K562 treated with DMSO at 1 percent for 4 hours (cell line): ENCODE results near the gene INO80C. TPM values are rescaled to one million over a fixed set of nuclear protein-coding genes. Genes with fewer than 3 reads are reported as not detected.

ENCODE experiments used
- total RNA-seq: library from RNA; unstranded; fragments of 300-600 nt; gene quantifications from 2 replicates; pipeline ENCODE4 v1.2.3, GENCODE V29; 2022; ENCODE audit not compliant: insufficient read depth

The INO80C gene, protein sequence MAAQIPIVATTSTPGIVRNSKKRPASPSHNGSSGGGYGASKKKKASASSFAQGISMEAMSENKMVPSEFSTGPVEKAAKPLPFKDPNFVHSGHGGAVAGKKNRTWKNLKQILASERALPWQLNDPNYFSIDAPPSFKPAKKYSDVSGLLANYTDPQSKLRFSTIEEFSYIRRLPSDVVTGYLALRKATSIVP
- 22.4 and 24.6 TPM in 2 replicates for total RNA-seq

DNA sequence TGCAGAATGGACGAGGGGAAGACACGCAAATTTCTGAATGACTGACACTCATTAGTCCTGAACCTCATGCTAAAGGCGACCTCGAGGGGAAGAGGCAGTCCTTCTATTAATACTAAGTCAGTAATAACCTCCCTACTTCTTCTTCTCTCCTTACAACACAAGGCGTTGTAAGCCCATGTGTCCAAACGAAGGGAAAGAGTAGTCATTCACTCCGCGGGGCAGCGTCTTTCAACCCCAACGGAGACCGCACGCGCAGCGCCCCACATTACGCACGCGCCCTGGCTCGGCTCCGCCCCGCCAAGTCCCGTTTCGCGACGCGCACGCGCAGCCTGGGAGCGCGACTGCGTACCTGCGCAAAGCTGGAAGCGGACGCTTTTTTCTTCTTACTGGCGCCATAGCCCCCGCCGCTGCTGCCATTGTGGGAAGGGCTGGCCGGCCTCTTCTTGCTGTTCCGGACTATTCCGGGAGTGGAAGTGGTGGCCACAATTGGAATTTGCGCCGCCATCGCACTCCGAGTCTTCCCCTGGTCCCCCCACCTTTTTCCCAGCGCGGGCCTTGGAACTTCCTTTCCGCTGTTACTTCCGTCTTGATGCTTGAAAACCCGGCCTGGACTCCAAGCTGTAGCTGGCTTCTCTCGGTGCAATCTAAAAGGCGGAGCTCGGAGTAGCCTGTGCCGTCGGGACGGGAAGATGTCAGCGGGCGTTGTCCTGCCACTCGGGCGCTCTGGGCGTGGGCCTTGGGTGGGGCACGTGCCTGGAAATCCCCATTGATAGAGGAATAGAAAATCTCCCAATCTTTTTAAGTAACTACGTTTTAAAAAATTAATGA, at the start of gene INO80C:
INO80C (minus strand) TSS at position 591 of the 828 bp plus-strand sequence; CDS start at position 505, 86 bp downstream.

Other genes starting within 250 kb of the INO80C start
- 6.7 and 8.1 TPM in 2 replicates for gene ZSCAN30, start 207.7 kb downstream of the INO80C start, total RNA-seq
- gene ZNF24, start 153.5 kb downstream of the INO80C start, total RNA-seq: 25.7 and 36.1 TPM in 2 replicates
- 0.92 and 4.7 TPM in 2 replicates for gene ZNF396, start 120.6 kb downstream of the INO80C start, total RNA-seq
- 20.0 and 27.2 TPM in 2 replicates for gene GALNT1, start 83.8 kb upstream of the INO80C start, total RNA-seq